Subcutaneous abdominal adipose tissue (tissue), 5 donors: Measurements from ENCODE around the gene DUSP10.

Experiments used
- H3K27ac ChIP-seq: one replicate; pipeline ENCODE4 v1.7.0; 2013; ENCODE audit warnings: low read depth, mild to moderate bottlenecking, inconsistent platforms, low read length, moderate library complexity
- H3K27me3 ChIP-seq, 5 donors: one replicate each; pipeline ENCODE4 v1.7.0; 2013; ENCODE audit warnings: low read length in 5 of 5, inconsistent platforms in 1 of 5; ENCODE audit not compliant: control insufficient read depth in 5 of 5, insufficient read depth in 4 of 5
- H3K36me3 ChIP-seq, 5 donors: one replicate each; pipeline ENCODE4 v1.7.0; 2013; ENCODE audit warnings: low read length in 5 of 5; ENCODE audit not compliant: control insufficient read depth in 5 of 5, insufficient read depth in 5 of 5
- H3K4me1 ChIP-seq, 5 donors: one replicate each; pipeline ENCODE4 v1.7.0; 2013; ENCODE audit warnings: low read length in 5 of 5, mild to moderate bottlenecking in 3 of 5, moderate library complexity in 1 of 5; ENCODE audit not compliant: control insufficient read depth in 5 of 5, insufficient read depth in 5 of 5
- H3K4me3 ChIP-seq, 5 donors: one replicate each; pipeline ENCODE4 v1.7.0; 2013; ENCODE audit warnings: low read length in 5 of 5, low read depth in 1 of 5
- H3K9ac ChIP-seq, 5 donors: one replicate each; pipeline ENCODE4 v1.7.0; 2013; ENCODE audit warnings: low read length in 5 of 5, mild to moderate bottlenecking in 4 of 5, moderate library complexity in 3 of 5
- H3K9me3 ChIP-seq, 5 donors: one replicate each; pipeline ENCODE4 v1.7.0; 2013; ENCODE audit warnings: low read length in 5 of 5; ENCODE audit not compliant: control insufficient read depth in 5 of 5
- donor health status: healthy.
- donor health status: healthy.
- donor health status: healthy.
- donor health status: healthy.
- donor health status: healthy.

DUSP10 gene

DNA sequence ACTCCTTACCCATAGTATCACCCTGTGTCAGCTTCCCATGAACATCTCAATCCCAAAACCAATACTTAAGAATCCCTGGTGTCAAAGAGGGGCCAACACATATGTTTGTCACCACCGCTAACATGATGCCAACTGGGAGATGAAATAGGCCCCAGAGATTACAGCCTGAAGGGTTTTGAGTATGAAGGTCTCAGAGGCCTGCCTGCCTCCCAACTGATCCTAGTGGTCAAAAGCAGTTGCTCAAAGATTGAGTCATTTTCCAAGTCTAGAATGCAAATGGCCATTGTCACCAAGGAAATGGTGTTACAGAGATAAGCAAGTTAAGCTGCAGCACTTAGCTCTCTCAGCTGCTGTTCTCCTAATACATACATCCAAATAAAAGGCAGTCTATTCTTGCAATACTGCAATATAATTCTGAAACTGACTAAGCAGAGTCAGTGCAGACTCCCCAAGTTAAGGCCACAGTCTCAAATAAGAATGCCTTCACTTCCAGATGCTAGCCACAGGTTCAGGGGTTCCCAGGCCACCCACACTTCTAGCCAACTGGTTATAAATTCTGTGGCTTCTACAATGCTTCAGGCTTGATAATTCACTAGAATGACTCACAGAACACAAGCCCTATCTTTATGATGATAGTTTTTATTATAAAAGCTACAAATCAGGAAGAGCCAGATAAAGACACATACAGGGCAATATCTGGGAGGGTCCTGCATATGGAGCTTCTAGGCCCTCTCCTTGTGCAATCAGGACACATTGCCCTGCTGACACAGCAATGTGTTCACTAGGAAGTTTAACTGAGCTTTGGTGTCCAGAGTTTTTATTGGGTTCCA, 18.7 kb downstream of the DUSP10 start:
- Histone ChIP-seq H3K4me3 (no peak overlapping the region), H3K4me1 (peaks cover 4 to 42% (median 33%) of the 10 kb centered on the region in 5 donors), H3K9me3 (peaks cover 0 to 4% (median 0%) of the 10 kb centered on the region in 5 donors), H3K9ac (no peak overlapping the region), H3K36me3 (peaks cover 0 to 4% (median 2%) of the 10 kb centered on the region in 5 donors), H3K27me3 (no peaks in the 10 kb centered on the region), H3K27ac (no peak overlapping the region)

DNA sequence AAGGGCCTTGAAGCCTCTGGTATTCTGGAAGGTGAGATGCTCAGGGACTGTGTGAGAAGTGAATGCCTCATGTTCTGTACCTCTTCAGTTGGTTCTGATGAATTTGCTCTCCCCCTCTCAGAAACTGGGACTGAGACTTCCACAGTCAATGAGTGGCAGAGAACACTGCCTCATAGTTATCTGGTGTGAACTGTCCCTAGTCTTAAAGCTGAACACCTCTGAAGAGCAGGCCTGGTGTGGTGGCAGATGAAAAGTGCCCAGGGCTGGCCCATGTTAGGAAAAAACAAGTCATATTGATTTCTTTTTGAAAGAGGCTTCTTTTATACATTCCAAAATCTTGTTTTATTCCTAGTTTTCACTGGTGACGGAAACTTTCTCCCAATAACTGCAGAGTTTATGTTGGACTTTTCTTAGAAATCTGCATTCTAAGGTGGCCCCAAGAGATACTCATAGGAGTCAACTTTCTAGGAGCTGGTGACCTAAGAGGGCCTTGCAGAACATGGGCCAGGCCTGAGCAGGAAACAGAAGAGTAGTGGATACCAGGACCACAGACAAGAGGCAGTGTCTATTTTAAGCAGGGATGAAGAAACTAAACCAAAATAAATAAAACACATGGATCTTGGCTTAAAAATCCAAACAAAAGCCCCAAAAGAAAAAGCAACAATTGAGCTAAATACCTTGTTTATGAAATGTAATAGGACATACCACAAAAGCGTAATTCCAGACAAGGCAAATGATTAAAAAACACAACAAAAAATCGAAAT, 19.5 kb downstream of the DUSP10 start:
- Histone ChIP-seq H3K4me1 (peaks cover 4 to 45% (median 39%) of the 10 kb centered on the region in 5 donors), H3K9me3 (peaks cover 0 to 4% (median 0%) of the 10 kb centered on the region in 5 donors), H3K27ac (no peak overlapping the region), H3K9ac (no peak overlapping the region), H3K27me3 (no peaks in the 10 kb centered on the region), H3K4me3 (no peak overlapping the region), H3K36me3 (peaks cover 0 to 2% (median 0%) of the 10 kb centered on the region in 5 donors)

DNA sequence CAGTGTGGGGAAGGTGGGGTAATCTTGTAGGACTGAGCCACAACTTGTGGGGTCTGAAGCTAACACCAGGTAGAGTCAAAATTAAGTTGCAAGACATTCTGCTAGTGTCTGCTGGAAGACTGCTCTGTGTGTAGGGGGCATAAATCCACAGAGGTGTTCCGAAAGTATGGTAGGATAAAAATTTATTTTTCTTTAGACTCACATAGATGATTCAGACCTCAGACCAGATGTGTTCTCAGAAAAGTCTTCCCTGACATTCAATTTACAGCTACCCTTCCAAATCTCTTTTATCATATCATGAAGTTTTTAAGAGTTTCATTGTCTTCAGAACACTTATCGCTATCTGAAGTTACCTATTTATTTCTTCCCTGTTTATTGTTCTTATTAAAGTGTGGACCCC, 21.3 kb downstream of the DUSP10 start:
- Histone ChIP-seq H3K4me3 (no peak overlapping the region), H3K27me3 (no peaks in the 10 kb centered on the region), H3K9me3 (peaks cover 0 to 4% (median 0%) of the 10 kb centered on the region in 5 donors), H3K27ac (no peak overlapping the region), H3K4me1 (peaks cover 4 to 35% (median 33%) of the 10 kb centered on the region in 5 donors), H3K36me3 (peaks cover 0 to 3% (median 0%) of the 10 kb centered on the region in 5 donors), H3K9ac (no peak overlapping the region)

DNA sequence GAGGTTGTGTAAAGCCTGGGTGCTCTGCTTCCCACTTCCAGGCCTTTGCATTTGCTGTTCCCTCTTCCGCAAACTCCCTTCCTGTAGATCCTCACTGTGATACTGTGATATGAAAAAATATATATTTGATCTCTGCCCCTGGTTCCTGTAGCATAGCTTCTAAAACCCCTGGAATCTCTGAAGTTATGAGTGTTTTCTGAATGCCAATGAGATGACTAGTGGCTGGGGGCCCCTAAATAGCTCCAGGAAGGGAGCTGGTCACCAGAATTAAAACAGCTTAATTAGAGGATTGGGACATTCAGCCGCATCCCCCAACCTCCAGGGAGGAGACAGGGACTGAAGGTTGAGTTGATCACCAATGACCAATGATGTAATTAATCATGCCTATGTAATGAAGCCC, 21.9 kb downstream of the DUSP10 start:
- no peak overlapping the region for H3K27ac ChIP-seq
- no peak overlapping the region for H3K9ac ChIP-seq
- H3K4me1 ChIP-seq = peaks cover 4 to 32% (median 27%) of the 10 kb centered on the region in 5 donors
- H3K27me3 ChIP-seq = no peaks in the 10 kb centered on the region
- no peak overlapping the region for H3K4me3 ChIP-seq
- peaks cover 0 to 3% (median 0%) of the 10 kb centered on the region in 5 donors for H3K36me3 ChIP-seq
- peaks cover 0 to 4% (median 0%) of the 10 kb centered on the region in 5 donors for H3K9me3 ChIP-seq

DNA sequence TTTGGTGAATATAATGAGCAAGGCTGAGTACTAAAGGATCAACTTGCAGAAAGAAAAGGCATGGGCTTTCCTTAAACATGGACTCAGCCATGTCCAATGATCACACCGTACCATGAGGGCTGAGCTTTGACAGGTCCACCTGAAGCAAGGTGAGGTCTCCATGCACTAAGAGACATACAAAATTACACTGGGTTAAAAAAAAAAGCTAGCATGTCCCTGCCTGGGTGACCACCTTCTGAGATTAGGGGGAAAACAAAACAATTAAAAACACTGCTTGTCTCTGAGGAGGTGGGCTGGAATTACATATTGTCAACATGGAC, 22.7 kb downstream of the DUSP10 start:
- peaks cover 0 to 26% (median 21%) of the 10 kb centered on the region in 5 donors for H3K4me1 ChIP-seq
- no peaks in the 10 kb centered on the region for H3K27me3 ChIP-seq
- peak overlapping the region in 1 of 5 donors; percentile 26 for H3K4me3 ChIP-seq
- peaks cover 0 to 4% (median 0%) of the 10 kb centered on the region in 5 donors for H3K9me3 ChIP-seq
- peaks cover 0 to 3% (median 0%) of the 10 kb centered on the region in 5 donors for H3K36me3 ChIP-seq
- H3K27ac ChIP-seq = no peak overlapping the region
- H3K9ac ChIP-seq = no peak overlapping the region

DNA sequence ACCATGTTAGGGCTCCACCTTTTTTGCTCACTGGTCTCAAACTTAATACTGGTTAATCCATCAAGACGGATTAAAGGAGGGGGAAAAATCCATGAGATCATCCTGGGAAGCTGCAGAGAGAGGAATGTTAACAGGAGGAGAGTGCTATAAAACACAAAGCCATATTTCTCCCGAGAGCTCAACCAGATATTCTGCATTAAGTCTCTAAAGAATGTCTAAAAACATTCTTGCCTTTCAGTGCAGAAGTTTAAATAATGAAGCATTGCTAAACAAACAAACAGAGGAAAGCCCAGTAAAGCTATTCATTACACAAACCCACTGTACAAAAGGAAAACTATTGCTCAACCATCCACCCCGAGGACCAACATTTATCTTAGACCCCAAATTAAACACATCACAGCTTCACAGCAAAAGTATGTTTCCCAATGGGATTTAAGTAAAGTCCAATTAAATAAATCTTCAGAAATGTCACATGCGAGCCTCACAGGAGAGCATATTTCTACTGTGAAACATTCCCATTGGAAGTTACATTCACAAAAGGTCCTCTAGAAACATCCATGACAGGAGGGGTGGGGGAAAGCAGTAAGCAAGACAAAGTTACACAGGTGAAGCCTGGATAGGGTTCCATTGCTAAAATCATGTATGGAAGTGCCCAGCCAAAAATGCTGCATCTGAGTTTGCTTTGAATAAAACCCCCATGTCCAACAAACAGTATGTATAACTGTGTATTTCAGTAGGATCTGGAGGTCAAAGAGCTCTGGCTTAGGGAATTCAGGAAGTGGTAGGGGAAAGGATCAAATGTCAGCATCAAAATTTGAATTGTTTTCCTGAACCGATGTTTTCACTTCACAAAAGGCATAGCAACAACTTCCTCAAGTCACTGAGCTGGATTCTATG, 23.3 kb downstream of the DUSP10 start:
- H3K27ac ChIP-seq = no peak overlapping the region
- H3K4me1 ChIP-seq = peaks cover 0 to 26% (median 21%) of the 10 kb centered on the region in 5 donors

DNA sequence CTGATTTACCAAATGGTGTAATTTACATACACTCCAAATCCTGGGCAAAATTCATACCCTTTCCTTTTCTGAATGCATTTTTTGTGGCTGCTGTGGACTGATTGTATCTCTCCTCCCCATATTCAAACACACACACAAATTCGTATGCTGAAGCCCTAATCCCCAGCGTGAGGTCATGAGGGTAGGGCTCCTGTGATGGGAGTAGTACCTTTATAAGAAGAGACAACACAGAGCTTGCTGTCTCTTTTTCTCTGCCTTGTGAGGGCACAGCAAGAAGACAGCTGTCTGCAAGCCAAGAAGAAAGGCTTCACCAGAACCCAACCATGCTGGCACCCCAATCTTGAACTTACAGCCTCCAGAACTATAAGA, 24.4 kb downstream of the DUSP10 start:
- Histone ChIP-seq H3K4me1 (peaks cover 2 to 33% (median 21%) of the 10 kb centered on the region in 5 donors), H3K9ac (no peak overlapping the region), H3K36me3 (peaks cover 0 to 3% (median 0%) of the 10 kb centered on the region in 5 donors)

More for the DNA sequence above, 23.3 kb downstream of the DUSP10 start:
- peaks cover 0 to 3% (median 0%) of the 10 kb centered on the region in 5 donors for H3K36me3 ChIP-seq
- no peaks in the 10 kb centered on the region for H3K27me3 ChIP-seq
- peak overlapping the region in 1 of 5 donors; percentile 26 for H3K4me3 ChIP-seq
- H3K9me3 ChIP-seq = peaks cover 0 to 2% (median 0%) of the 10 kb centered on the region in 5 donors
- peak overlapping the region in 1 of 5 donors; percentile 3 for H3K9ac ChIP-seq

DNA sequence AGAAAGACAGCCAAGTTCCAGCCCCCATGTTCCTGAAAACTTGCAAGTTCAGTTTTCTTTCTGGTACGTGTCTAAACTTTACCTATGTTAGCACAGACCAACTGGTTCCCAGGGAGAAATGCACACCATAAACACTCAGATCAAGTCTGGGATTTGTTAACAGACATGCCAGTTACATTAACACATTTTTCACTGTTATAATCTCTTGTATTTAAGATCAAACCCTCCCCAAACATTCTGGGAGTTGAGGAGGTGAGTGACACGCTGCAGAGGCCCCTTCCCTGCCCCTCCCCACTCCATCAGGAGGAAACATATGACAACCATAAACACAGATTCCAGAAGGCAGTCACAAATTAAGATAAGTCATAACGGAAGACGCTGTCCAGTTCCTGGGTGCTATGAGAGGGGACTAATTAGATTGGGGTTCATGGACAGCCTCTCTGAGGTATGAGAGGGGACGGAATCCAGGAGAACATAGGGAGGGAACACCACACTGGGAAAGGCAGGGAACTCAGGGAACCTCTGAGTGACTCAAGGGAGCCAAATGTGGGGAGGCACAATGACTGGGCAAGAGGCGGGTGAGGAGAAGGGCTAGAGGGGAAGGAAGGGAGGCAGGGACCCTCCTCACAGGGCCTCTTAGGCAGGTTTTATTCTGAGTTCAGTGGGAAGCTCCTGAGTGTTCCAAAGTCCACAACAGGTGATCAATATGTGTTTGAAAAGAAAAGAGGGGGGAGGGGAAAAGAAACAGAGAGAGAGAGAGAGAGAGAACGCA, 25.0 kb downstream of the DUSP10 start:
- Histone ChIP-seq H3K27ac (no peak overlapping the region), H3K36me3 (peaks cover 0 to 3% (median 0%) of the 10 kb centered on the region in 5 donors), H3K4me3 (no peak overlapping the region), H3K27me3 (no peaks in the 10 kb centered on the region), H3K9ac (no peak overlapping the region), H3K9me3 (no peaks in the 10 kb centered on the region), H3K4me1 (peaks cover 2 to 33% (median 25%) of the 10 kb centered on the region in 5 donors)

More for the DNA sequence above, 24.4 kb downstream of the DUSP10 start:
- H3K4me3 ChIP-seq = no peak overlapping the region
- no peaks in the 10 kb centered on the region for H3K27me3 ChIP-seq
- H3K27ac ChIP-seq = no peak overlapping the region
- H3K9me3 ChIP-seq = no peaks in the 10 kb centered on the region
